NCI-H2227 treated with DMSO at 0.1 percent for 48 hours (cell line): ENCODE measurements around the gene CIAO2A.

Source experiments
- DNase-seq: peaks from one replicate; lab custom pipeline; 2025; lab: John Stamatoyannopoulos, UW

The CIAO2A gene

DNA sequence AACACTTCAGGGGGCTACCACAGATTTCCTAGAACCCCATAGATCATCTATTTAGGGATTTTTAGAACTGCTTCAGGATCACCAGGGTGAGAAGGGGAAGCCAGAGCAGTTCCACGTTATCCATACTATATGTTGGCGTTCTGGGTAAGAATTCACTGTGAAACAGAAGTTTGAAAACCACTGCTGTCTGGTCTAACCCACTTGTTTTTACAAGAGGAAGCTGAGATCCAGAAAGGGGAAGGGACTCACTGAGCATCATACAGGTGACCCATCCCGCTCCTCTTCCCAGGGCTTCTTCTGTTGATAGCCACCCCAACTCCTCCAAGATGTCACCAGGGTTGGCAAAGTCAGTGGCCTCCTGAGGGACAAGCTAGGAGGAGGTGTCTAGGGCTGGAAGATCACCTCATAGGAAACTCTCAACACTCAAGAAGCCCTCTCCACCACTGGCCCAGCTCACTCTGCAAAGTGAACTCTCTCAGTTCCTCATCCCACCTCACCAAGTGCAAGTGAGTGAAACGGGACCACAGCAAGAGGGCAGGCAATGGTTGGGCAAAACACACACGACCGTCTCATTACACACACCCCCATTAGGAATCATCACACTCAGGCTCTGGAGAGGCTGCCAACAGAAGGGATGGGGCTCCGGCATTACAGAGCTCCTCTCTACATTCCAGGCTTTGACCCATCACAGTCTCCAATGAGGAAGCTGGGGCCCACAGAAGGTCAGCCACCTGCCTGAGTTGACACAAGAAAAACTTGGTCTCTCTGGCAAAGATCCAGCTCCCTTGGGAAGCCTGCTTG is 49.1 kb downstream of the CIAO2A start:
- DNase-seq, result no peak

GRCh38 chr15:64038878-64039610 is 54.6 kb downstream of the CIAO2A start:
- no peak for DNase-seq

- DNase-seq, result no peak
These were observed 55.7 kb downstream of the CIAO2A start for GRCh38 chr15:64037966-64038365.

DNA sequence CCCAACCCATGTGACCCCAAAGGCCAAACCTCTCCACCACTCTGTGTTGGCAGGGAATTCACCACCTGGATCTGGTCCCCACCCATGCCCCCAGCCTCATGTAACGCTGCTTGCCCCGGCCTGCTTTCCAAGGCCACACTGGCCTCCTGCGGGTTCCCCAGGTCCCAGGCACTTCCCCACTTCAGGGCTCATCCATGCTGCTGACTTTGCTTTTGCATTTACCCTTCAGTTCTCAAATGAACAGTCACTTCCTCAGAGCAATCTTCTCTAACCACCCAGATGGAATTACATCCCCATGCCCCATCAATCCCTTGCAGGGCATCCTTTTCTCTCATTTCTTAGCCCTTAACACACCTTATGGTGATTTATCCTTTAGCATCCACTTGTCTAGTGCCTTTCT is 56.5 kb downstream of the CIAO2A start:
- DNase-seq, result no peak

- no peak for DNase-seq
These were observed 58.1 kb downstream of the CIAO2A start for GRCh38 chr15:64035525-64035924.

GRCh38 chr15:64034519-64034918 is 59.1 kb downstream of the CIAO2A start:
- DNase-seq, result no peak

GRCh38 chr15:64032329-64032728 is 61.3 kb downstream of the CIAO2A start:
- no peak for DNase-seq

- no peak for DNase-seq
These were observed 63.5 kb downstream of the CIAO2A start for GRCh38 chr15:64030123-64030522.

DNA sequence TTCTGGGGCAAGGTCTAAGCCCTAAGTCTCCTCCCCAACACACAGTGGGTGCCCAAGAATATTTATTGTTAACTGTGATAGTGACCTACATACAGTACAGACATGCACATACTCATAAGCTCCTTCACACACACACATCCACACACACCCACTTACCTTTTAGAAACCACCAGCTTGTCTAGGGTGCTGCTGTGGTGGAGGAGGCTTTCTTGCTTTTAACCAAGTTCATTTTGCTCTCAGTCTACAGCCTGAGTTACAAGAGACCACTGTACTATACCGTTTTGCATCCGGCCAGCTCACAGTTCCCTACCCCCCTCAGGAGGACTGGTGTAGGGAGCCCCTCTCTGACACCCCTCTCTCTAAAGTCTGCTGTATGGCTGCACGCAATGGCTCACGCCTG is 64.0 kb downstream of the CIAO2A start:
- DNase-seq, result no peak

- DNase-seq, result no peak
These were observed 64.5 kb downstream of the CIAO2A start for GRCh38 chr15:64029110-64029509.

DNA sequence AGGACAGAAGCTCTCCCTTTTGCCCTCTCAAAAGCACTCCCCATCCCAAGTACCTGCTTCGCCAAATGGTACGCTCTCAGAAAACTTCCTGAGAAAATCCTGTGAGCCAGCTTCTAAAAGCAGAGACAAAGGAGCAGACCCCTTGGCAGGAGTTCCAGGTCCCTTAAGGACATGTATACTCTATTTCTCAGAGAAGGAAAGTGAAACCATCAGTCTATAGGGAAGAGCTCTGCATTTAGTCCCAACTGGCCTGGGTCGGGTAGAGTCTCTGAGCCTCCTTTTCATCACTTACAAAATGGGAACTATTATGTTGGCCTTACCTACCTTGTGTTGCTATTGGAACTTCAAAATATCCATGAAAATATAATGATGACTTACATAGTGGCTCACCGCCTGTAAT is 67.0 kb downstream of the CIAO2A start:
- no peak for DNase-seq

- no peak for DNase-seq
These were observed 69.2 kb downstream of the CIAO2A start for GRCh38 chr15:64024172-64025050.

DNA sequence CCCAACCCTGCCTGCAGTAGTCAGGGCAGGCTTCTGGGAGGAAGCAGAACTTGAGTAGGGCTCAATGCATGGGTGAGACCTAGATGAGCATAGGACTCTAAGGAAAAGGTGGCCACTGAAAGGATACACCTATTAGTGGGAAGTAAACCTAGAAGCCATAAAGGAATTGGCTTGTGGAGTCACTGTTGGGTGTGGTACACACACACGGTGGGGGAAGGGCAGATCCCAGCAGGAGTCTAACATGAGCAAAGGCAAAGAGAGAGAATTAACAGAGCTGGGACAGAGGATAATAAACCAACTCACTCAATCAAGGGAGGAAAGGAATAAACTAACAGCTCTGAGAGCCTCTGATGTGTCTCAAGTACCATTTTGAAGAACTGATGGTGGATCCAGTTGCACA is 70.4 kb downstream of the CIAO2A start:
- no peak for DNase-seq

GRCh38 chr15:64022571-64022970 is 71.1 kb downstream of the CIAO2A start:
- DNase-seq, result no peak
